Measurements from ENCODE around the gene TES.

TES gene

DNA sequence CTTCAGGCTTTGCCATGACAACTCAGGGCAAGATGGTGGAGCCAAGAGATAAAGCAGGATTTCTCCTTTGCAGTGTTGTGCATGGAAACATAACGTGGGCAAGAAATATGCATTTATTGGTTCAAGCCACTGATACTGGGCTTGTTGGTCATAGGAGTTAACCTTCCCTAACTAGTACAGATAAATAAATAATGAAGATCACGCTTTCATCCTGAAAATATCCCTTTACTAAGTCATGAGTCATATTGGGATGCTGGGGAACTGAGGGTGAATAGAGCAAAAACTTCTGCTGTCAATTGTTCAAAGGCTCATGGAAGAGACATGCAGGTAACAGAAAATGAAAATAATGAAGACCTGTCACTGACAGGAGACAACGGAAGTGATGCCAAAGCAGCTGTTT lies 55.5 kb downstream of the TES start:
- no peak for DNase-seq (ENCODE audit: low read depth)
- TF ChIP-seq, protein P1, sequence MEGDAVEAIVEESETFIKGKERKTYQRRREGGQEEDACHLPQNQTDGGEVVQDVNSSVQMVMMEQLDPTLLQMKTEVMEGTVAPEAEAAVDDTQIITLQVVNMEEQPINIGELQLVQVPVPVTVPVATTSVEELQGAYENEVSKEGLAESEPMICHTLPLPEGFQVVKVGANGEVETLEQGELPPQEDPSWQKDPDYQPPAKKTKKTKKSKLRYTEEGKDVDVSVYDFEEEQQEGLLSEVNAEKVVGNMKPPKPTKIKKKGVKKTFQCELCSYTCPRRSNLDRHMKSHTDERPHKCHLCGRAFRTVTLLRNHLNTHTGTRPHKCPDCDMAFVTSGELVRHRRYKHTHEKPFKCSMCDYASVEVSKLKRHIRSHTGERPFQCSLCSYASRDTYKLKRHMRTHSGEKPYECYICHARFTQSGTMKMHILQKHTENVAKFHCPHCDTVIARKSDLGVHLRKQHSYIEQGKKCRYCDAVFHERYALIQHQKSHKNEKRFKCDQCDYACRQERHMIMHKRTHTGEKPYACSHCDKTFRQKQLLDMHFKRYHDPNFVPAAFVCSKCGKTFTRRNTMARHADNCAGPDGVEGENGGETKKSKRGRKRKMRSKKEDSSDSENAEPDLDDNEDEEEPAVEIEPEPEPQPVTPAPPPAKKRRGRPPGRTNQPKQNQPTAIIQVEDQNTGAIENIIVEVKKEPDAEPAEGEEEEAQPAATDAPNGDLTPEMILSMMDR (IDR thresholded peaks at IDR 0.05; ENCODE audit: control insufficient read depth, insufficient read depth, low read depth, low read length, missing control alignments), result no peak
- H3K4me3 ChIP-seq (ENCODE audit: control insufficient read depth, low read depth, low read length), result no peak overlapping the region

DNA sequence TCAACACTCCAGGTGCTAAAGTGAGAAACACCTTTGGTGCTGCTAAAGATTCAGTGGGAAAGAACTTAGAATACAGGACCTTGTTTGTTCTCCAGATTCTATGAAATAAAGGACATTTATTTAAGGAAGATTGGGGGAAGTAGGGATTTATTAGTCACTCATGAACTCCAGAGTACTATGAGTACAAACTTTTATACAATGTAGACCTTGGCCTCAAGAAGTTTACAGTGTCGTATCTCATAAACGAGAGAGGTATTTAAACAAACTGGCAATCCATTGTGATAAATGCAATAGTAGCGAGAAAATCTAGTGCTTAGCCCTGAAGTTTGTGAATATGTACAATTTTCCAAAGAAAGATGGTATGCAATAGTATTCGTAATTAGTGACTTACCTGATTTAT lies 59.1 kb downstream of the TES start:
- TF ChIP-seq, protein P1 (IDR thresholded peaks at IDR 0.05; ENCODE audit: control insufficient read depth, insufficient read depth, low read depth, low read length, missing control alignments), result no peak
- H3K4me3 ChIP-seq (ENCODE audit: control insufficient read depth, low read depth, low read length), result no peak overlapping the region
- DNase-seq (ENCODE audit: low read depth), result no peak

DNA sequence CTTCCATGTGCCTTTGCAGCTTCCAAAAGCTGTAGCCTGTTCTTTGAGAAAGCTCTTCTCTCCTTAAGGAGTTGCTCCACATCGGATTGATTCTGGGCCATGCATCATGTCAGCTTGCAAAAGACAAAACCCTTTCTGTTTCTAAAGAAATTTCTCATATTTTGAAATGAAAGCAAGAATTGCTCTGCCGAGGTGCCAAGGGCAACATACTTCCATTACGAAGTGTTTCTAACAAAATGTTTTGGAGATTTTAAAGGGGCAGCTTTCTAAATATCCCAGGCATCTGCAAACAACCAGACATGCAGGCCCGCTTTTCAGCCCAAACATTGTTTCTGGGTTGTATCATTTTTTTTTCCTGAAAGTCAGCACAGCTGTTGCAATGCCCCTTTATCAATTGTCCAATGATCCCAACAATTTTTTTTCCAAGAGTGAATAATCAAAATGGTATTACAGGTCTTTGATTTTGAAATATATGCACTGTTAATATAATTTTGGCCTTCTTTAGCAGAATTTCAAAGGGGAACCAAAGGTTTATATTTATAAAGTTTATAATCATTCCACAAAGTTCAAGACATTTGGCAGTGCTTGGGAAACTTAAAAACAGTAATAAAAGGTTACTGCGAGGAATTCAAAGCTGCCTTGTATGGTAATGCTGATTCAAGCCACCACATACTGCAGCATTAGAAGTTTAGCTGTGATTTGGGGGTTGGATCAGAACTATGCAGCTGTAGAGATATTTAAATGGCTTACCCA lies 61.0 kb downstream of the TES start:
- peak; percentile 31 for DNase-seq (ENCODE audit: low read depth)
- no peak overlapping the region for H3K4me3 ChIP-seq (ENCODE audit: control insufficient read depth, low read depth, low read length)
- TF ChIP-seq, protein P1 (IDR thresholded peaks at IDR 0.05; ENCODE audit: control insufficient read depth, insufficient read depth, low read depth, low read length, missing control alignments), result no peak

DNA sequence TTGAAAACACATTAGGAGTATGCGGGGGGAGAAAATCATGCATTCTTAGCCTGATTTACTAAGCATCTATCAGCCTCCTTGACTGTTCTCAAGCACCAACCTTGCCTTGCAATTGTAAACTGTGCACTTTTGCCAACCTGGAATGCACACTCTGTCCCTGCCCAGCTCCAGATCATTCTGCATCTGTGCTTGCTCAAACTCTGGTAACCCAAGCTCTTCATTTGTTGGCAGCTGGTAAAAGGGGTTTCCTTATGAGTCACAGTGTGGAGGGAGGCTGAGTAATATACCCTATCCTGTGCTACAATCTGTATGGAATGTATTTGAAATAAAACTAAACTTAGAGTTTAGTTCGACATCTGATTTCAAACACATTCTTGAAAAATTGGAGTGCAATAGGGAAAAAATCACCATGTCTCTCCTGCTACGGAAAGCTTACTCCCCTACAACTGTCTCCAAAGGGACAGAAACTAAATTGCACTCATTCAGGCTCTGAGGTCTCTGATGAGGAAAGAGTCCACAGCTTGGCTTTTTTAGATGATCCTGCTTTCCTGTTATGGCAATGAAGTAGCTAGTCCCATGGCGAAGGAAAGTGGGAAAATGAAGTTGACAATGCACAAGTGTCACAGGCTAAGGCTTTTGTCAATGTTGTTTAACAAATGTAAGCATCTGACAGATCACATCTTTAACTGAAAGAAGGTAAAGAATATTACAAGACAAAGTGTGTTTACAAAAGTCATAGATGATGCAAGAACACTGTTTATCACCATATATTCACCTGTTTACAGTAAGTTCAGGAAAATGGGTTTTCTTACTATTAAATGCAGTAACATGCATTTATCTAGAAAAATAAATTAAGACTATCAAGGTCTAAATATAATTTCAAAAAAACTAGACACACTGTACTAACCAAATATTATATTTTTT lies 61.9 kb downstream of the TES start:
- no peak overlapping the region for H3K4me3 ChIP-seq (ENCODE audit: control insufficient read depth, low read depth, low read length)
- TF ChIP-seq, protein P1 (IDR thresholded peaks at IDR 0.05; ENCODE audit: control insufficient read depth, insufficient read depth, low read depth, low read length, missing control alignments), result no peak
- DNase-seq (ENCODE audit: low read depth), result peak; percentile 85

DNA sequence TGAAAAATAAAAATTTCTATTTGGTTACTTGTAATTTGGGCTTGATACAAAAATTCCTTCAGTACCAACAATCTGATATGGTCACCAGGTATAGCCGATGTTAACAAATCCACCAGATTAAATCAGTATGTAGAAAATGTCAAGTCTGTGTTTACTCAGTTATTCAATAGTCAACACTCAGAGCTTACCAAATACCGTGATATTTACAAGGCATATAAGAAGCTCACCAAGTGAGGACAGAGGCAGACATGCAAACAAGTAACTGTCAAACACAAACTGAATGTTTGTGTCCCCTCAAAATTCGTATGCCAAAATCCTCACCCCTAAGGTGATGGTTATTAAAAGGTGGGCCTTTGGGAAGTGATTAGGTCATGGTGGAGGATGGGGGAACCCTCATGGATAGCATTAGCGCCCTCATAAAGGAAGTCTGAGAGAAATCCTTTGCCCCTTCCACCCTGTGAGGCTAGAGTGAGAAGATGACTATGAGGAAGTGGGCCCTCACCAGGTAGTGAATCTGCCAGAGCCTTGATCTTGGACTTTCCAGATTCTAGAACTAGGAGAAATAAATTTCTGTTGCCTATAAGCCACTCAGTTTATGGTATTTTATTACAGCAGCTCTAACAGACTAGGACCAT lies 63.1 kb downstream of the TES start:
- no peak for DNase-seq (ENCODE audit: low read depth)
- TF ChIP-seq, protein P1 (IDR thresholded peaks at IDR 0.05; ENCODE audit: control insufficient read depth, insufficient read depth, low read depth, low read length, missing control alignments), result no peak
- no peak overlapping the region for H3K4me3 ChIP-seq (ENCODE audit: control insufficient read depth, low read depth, low read length)

DNA sequence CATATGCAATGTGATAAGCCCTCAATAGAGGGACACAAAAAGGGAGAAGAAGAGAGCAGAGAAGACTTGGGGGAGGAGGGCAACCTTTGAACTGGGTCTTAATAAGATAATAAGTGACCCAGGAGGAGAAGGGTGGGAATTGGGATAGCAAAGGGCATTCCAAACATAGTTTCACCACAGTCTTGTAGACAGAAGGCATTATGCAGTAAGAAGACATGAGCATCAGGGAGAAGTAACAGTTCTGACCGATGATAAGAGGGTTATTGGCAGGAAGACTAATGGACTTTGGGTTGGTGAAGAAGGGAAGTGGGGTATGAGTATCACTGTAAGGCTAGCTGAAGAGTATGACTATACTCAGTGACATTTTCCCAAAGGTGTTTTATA lies 63.6 kb downstream of the TES start:
- no peak for DNase-seq (ENCODE audit: low read depth)
- TF ChIP-seq, protein P1 (IDR thresholded peaks at IDR 0.05; ENCODE audit: control insufficient read depth, insufficient read depth, low read depth, low read length, missing control alignments), result no peak
- no peak overlapping the region for H3K4me3 ChIP-seq (ENCODE audit: control insufficient read depth, low read depth, low read length)
